C4-2B (cell line): Measurements from ENCODE around the gene KMO.

Source experiments
- H3K27ac ChIP-seq: fragments of 450-650 bp; 2 replicates; pipeline ENCODE4 v1.5.1; 2017
- CTCF ChIP-seq: fragments of 450-650 bp; conservative IDR thresholded peaks from 2 replicates; pipeline ENCODE4 v1.5.1; 2017; ENCODE audit warnings: mild to moderate bottlenecking
- ZFX ChIP-seq: fragments of 450-650 bp; IDR thresholded peaks from 2 replicates; pipeline ENCODE4 v1.6.1; 2017

Gene KMO

DNA sequence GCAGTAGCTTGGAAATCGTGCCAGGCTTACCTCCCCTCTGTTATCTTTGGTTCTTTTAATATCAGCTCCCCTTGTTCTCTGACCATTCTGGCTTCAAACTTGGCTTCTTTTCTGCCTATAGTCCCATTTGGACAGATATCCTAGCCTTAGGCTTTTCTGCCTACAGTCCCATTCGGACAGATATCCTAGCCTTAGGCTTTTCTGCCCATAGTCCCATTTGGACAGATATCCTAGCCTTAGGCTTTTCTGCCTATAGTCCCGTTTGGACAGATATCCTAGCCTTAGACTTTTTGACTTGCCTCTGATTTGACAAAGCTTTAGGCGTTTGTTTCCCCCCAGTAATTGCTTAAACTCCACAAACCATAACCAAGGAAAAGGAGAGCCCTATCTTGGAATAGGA is 82.4 kb downstream of the KMO start:
- no peak for TF ChIP-seq CTCF
- H3K27ac ChIP-seq = no peak overlapping the region

DNA sequence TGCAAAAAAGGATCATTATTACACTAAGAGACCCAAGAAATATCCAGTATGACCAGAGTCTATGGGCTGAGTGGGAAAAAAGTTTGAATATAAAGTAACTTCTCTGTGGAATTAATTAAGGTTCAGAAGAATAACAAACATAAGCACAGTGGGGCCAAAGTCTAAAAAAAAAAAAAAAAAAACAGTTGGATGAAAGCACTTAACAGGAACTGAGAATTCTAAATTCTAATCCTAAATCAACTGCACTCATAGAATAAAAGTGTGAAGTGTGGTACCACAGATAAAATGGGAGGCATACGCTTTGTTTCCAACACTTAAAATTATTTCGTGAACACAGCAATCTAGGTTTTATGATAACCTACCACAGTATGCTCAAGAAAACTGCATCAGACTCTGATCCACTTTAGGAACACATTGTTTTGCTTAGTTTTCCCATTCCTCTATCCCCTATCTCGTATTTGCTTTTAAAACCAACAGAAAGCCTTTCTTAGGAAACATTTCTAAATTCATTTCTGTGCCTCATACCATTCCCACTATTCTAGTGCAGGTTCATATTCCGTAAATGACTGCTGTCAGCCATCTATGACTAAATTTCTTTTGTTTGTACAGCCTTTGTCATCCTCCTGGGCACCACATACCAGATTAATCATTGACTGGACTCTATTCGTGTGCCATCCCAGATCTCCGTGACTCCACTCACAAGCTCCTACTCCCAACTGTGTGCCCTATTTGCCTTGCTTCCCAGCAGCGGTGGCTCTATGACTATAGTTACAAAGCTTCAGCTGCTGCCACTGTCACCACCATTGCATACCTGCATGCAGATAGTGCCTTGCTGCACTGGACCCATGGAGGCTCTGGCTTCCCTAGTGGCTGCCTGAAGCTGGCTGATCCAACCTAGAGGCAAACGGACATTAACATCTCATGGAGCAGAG is 83.1 kb downstream of the KMO start:
- no peak overlapping the region for H3K27ac ChIP-seq
- TF ChIP-seq CTCF = no peak
- TF ChIP-seq ZFX = no peak

GRCh38 chr1:241617426-241617825 is 85.2 kb downstream of the KMO start:
- TF ChIP-seq ZFX (no peak), CTCF (no peak)
- H3K27ac ChIP-seq = no peak overlapping the region

DNA sequence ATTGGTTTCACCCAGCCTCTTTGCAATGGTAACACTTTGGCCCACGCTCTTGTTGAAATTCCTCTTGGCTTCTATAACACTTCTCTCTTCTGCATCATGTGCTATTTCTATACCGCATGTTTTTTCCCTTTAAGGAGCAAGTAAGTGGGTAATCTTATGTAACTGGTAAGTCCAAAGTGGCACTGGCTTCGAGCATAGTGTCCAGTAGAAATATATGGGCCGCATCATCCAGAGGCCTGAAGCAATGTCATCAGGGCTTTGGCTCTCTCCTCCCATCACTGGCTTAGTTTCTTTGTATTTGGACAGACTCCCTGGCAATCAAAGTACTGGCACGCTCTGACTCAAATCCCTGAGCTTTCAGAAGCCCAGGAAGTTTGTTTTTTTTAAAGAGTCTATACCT is 90.5 kb downstream of the KMO start:
- H3K27ac ChIP-seq = no peak overlapping the region
- no peak for TF ChIP-seq CTCF
- TF ChIP-seq ZFX = no peak

- no peak overlapping the region for H3K27ac ChIP-seq
- TF ChIP-seq CTCF (no peak), ZFX (no peak)
Observed at GRCh38 chr1:241624935-241625334, 92.8 kb downstream of the KMO start.

DNA sequence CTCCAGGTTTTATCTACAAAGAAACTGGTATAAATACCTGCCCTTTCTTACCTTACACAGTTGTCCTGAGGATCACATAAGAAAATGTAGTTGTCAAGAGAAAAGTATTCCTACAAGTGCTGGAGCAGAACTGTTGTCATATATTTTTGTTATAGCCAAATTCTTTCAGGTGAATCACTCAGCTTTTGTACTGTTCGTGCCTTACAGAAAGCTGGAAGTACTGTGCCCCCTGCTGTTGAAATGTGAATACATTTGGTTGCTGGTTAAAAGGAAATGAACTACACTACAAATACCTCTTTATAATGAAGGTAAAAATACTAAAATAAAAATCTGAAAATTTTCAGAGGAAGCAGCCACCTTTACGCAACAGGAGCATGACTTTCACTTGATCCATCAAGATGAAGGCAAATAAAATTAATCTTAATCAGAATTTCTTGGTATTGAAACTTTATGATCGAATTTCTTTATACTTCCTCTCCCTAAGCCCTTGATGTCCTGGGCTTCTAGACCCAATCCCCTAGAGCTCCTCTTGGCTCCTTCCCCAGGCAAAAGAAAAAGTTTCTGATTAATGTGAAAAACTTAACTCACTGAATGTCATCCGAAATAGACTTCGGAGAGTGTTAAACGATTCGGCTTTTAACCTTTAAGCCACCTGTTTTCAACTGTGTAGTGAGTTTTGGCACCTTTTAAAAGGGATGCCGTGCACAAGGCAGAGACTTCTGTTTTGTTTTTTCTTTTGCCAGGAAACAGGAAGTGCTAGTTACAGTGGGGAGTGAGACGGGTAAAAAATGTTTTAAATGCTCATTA is 95.5 kb downstream of the KMO start:
- no peak overlapping the region for H3K27ac ChIP-seq
- no peak for TF ChIP-seq ZFX
- peak; percentile 80 for TF ChIP-seq CTCF

DNA sequence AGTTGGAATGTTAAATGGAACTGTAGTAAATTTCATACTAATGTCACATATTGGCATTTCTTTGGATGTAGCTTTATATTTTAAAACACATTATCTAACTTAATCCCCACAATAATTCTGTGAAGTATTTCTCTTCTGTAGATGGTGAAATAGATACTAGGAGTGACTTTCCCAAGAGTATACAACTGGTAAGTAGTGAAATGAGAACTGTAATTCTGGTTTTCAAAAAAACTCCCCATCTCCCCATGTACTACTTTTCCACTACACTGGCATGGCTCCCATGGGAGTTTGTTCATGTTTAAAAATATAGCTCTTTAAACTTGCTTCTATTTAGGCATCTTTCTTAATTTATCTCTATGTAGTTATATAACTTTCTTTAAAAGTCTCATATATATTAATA is 97.8 kb downstream of the KMO start:
- H3K27ac ChIP-seq = no peak overlapping the region
- TF ChIP-seq CTCF = no peak
- TF ChIP-seq ZFX = no peak
